VCaP (cell line): ENCODE measurements around the gene NTN1.

Experiments used
- H3K27ac ChIP-seq: fragments of 450-650 bp; 2 replicates; pipeline ENCODE4 v1.5.1; 2017
- TF ChIP-seq, protein P1 (sequence below): fragments of 450-650 bp; conservative IDR thresholded peaks from 2 replicates; pipeline ENCODE4 v1.5.1; 2017; ENCODE audit warnings: mild to moderate bottlenecking, moderate library complexity

Gene NTN1

DNA sequence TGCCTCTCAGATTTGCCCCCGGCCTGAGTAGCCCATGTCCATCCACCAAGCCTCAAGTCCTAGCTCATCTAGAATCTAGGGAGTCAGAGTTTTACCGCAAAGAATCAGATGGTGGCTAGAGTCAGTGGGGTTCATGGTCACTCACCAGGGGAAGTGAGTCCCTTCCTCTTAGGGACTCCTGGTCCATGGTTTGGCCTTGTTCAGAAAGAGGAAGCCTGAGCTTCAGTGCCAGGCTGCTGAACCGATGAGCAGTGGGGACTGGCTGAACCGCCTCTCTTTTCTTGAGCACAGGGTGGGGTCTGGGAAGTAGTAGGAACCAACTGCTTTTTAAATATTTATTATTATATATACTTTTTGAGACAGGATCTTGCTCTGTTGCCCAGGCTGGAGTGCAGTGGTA lies 160.3 kb downstream of the NTN1 start:
- TF ChIP-seq, protein P1, sequence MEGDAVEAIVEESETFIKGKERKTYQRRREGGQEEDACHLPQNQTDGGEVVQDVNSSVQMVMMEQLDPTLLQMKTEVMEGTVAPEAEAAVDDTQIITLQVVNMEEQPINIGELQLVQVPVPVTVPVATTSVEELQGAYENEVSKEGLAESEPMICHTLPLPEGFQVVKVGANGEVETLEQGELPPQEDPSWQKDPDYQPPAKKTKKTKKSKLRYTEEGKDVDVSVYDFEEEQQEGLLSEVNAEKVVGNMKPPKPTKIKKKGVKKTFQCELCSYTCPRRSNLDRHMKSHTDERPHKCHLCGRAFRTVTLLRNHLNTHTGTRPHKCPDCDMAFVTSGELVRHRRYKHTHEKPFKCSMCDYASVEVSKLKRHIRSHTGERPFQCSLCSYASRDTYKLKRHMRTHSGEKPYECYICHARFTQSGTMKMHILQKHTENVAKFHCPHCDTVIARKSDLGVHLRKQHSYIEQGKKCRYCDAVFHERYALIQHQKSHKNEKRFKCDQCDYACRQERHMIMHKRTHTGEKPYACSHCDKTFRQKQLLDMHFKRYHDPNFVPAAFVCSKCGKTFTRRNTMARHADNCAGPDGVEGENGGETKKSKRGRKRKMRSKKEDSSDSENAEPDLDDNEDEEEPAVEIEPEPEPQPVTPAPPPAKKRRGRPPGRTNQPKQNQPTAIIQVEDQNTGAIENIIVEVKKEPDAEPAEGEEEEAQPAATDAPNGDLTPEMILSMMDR, result no peak
- no peak overlapping the region for H3K27ac ChIP-seq

DNA sequence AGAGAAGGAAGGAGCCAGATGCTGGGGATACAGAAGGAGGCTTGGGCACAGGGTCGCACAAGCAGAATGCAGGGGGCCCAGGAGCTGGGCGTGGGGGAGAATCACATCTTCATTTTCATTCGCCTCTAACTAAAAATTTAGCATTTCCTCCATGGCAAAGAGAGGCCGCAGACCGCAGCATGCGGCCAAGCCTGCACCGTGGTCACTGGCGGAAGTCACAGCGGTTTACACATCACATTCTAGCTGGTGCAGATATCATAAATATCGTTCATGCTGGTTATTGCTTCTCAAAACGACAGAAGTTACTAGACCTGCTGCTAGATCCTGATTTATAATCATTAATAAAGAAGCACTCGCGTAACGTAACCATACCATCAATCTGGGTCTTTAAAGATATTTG lies 162.0 kb downstream of the NTN1 start:
- no peak overlapping the region for H3K27ac ChIP-seq
- TF ChIP-seq, protein P1, result no peak

DNA sequence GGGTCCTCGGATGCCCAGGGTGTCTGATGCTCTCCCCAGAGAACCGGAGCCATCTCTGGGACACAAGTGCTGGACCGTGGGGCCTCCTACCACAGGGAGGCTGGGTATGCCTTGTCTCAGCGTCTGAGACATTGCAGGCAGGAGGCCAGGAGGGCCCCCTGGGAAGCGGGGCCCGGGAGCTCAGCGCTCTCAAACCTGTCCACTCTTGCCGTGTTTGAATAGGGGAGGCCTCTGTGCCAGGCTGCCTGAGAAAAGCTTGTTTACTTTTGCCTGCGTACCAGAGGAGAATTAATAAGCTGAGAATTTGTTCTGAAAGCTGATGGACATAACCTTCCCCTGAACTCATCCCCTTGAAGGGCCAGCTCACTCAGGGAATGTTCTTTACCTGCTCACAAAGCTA lies 163.8 kb downstream of the NTN1 start:
- TF ChIP-seq, protein P1, result no peak
- H3K27ac ChIP-seq, result no peak overlapping the region

DNA sequence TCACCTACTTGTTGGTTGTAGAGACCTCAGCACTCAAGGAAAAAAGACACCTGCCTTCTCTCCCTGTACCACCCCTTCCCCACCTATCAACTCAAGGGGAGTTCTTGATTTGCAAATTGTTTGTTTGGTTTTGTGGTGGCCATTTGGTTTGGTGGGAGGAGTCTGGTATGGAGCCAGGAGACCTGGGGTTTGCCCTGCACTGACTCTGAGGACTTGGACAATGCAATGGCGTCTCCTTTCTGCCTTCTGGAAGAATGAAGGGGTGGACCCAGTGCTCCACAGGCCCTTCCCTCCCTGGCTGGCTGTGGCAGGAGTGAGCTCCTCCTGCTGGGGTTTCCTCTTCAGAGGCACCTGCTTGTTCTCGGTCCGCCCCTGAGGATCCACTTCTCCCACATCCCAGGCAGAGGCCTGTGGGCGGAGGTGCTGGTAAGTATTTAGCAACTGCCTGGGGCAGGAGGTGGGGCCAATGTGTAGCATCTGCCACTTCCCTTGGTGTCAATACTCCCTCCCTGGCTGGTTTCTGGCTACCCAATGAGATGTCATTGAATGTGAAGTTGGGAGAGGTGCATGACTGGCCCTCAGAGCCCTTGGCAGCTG lies 164.5 kb downstream of the NTN1 start:
- no peak overlapping the region for H3K27ac ChIP-seq
- TF ChIP-seq, protein P1, result no peak

DNA sequence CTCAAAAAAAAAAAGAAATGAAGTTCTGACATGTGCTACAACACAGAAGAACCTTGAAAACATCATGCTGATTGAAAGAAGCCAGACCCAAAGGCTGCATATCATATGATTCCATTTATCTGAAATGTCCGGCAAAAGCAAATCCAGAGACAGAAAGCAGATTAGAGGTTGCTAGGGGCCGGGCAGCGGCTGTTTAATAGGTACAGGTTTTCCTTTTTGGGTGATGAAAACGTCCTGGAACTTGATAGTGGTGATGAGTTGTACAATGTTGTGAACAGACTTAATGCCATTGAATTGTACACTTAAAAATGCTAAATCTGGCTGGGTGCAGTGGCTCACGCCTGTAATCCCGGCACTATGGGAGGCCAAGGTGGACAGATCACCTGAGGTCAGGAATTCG lies 166.5 kb downstream of the NTN1 start:
- TF ChIP-seq, protein P1, result no peak
- no peak overlapping the region for H3K27ac ChIP-seq

DNA sequence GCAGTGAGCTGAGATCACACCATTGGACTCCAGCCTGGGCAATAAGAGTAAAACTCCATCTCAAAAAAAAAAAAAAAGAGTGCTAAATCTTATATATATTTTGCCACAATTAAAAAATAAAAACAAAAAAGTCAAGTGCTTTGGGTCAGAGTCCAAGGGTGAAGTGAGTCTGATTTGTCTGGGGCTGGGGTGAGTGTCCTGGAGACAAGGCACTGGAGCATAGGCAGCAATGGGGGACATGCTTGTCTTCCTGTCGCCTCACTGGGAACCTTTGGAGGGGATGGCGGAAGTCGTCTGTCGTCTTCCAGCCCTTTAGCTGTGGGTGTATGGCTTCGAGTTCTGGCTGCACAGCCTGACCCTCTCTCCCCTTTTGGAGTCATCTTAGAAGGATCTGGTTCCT lies 167.1 kb downstream of the NTN1 start:
- H3K27ac ChIP-seq, result no peak overlapping the region
- TF ChIP-seq, protein P1, result no peak

DNA sequence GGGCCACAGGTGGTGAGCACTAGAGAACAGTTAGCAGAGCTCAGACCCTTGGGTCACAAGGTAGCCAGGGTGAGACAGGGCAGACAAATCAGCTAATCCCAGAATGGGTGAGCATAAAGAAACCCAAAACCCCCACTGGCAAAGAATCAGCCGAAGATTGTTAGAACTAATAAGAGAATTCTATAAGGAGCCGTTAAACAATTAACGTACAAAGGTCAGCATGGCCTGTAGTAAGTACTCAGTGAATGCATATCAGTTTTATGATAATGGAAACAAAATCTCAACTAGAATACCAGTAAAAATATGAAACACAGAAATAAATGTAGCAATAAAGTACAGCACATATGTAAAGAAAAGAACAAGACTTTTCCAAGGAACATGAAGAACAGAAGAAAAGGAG lies 168.6 kb downstream of the NTN1 start:
- TF ChIP-seq, protein P1, result no peak
- H3K27ac ChIP-seq, result no peak overlapping the region
